DND-41 (cell line): ENCODE results near the gene PTPRD.

Experiments used
- ATAC-seq: fragments of 200-7000 bp; cut with Tn5 transposase; 3 replicates; pipeline ENCODE4 v1.9.1; 2021; ENCODE audit warnings: low read depth; ENCODE audit not compliant: insufficient read depth
- DNase-seq: peaks from one replicate; pipeline ENCODE4 v3.0.0-alpha.2; 2020
- H2AFZ ChIP-seq: 2 replicates; pipeline ENCODE4 v1.6.0; 2012; ENCODE audit warnings: low read depth, low read length
- H3K27ac ChIP-seq: 2 replicates; pipeline ENCODE4 v1.5.1; 2012; ENCODE audit warnings: low read length, inconsistent platforms
- H3K27me3 ChIP-seq: fragments of 200-600 bp; sonication (generic); 2 replicates; pipeline ENCODE4 v1.6.0; 2012; ENCODE audit warnings: low read length, mild to moderate bottlenecking, inconsistent platforms; ENCODE audit not compliant: insufficient read depth, poor library complexity
- H3K36me3 ChIP-seq: 2 replicates; pipeline ENCODE4 v1.5.1; 2012; ENCODE audit warnings: low read length, inconsistent platforms; ENCODE audit not compliant: insufficient read depth
- H3K4me1 ChIP-seq: 2 replicates; pipeline ENCODE4 v1.5.1; 2012; ENCODE audit warnings: mild to moderate bottlenecking, low read length; ENCODE audit not compliant: insufficient read depth
- H3K4me2 ChIP-seq: 2 replicates; pipeline ENCODE4 v1.6.0; 2012; ENCODE audit warnings: mild to moderate bottlenecking, moderate library complexity, low read length, inconsistent platforms; ENCODE audit not compliant: insufficient read depth
- H3K4me3 ChIP-seq, 2 experiments: fragments of 200-600 bp in 1 of 2; shearing (Covaris generic) in 1 of 2; 2 replicates each; pipeline ENCODE4 v1.5.1; 2012 to 2016; ENCODE audit warnings: inconsistent platforms in 2 of 2, low read length in 2 of 2, mild to moderate bottlenecking in 2 of 2, low read depth in 1 of 2, moderate library complexity in 1 of 2
- H3K79me2 ChIP-seq: 2 replicates; pipeline ENCODE4 v1.6.0; 2012; ENCODE audit warnings: low read length, inconsistent platforms; ENCODE audit not compliant: insufficient read depth
- H3K9ac ChIP-seq: 2 replicates; pipeline ENCODE4 v1.6.0; 2012; ENCODE audit warnings: low read depth, mild to moderate bottlenecking, inconsistent platforms, low read length, moderate library complexity
- H3K9me3 ChIP-seq: 2 replicates; pipeline ENCODE4 v1.5.1; 2012; ENCODE audit warnings: low read length, moderate library complexity, mild to moderate bottlenecking, inconsistent platforms; ENCODE audit not compliant: insufficient read depth, severe bottlenecking
- H4K20me1 ChIP-seq: 2 replicates; pipeline ENCODE4 v1.6.0; 2012; ENCODE audit warnings: low read length; ENCODE audit not compliant: insufficient read depth
- CTCF ChIP-seq: IDR thresholded peaks from 2 replicates; pipeline ENCODE4 v1.5.1; 2012; ENCODE audit warnings: borderline replicate concordance, low read length, moderate library complexity, mild to moderate bottlenecking; ENCODE audit not compliant: poor library complexity, severe bottlenecking; ENCODE audit errors: extremely low read depth
- EZH2 ChIP-seq: IDR thresholded peaks from 3 replicates; pipeline ENCODE4 v1.6.1; 2012; ENCODE audit warnings: borderline replicate concordance, low read depth, mild to moderate bottlenecking, moderate library complexity, low read length, inconsistent platforms; ENCODE audit not compliant: severe bottlenecking

The PTPRD gene

GRCh38 chr9:8718121-8718725 lies 1894.6 kb downstream of the PTPRD start:
- H3K36me3 ChIP-seq: no peaks in the 10 kb centered on the region
- no peak for TF ChIP-seq CTCF
- no peak for TF ChIP-seq EZH2
- H3K4me2 ChIP-seq: no peak overlapping the region
- H3K27ac ChIP-seq: no peak overlapping the region
- H3K9ac ChIP-seq: no peak overlapping the region
- H3K4me1 ChIP-seq: peaks cover 24% of the 10 kb centered on the region
- H2AFZ ChIP-seq: no peak overlapping the region
- no peaks in the 10 kb centered on the region for H3K79me2 ChIP-seq
- no peak overlapping the region for H3K4me3 ChIP-seq
- no peak for ATAC-seq
- DNase-seq: no peak
- H3K9me3 ChIP-seq: no peaks in the 10 kb centered on the region
- no peaks in the 10 kb centered on the region for H3K27me3 ChIP-seq
- no peaks in the 10 kb centered on the region; the same call in 1 of the 2 replicates for H4K20me1 ChIP-seq

- ATAC-seq (no peak), DNase-seq (no peak)
- Histone ChIP-seq H4K20me1 (no peaks in the 10 kb centered on the region; the same call in 1 of the 2 replicates), H3K9ac (no peak overlapping the region), H3K36me3 (no peaks in the 10 kb centered on the region), H3K79me2 (no peaks in the 10 kb centered on the region), H3K27me3 (no peaks in the 10 kb centered on the region), H3K27ac (no peak overlapping the region), H3K4me1 (peaks cover 24% of the 10 kb centered on the region), H3K4me3 (no peak overlapping the region), H3K4me2 (no peak overlapping the region), H3K9me3 (no peaks in the 10 kb centered on the region), H2AFZ (no peak overlapping the region)
- TF ChIP-seq EZH2: no peak
- TF ChIP-seq CTCF: no peak
Measured at GRCh38 chr9:8717146-8717545, 1895.7 kb downstream of the PTPRD start.

- H3K4me2 ChIP-seq: no peak overlapping the region
- H3K36me3 ChIP-seq: no peaks in the 10 kb centered on the region
- no peak overlapping the region for H3K27ac ChIP-seq
- H2AFZ ChIP-seq: no peak overlapping the region
- no peaks in the 10 kb centered on the region for H3K9me3 ChIP-seq
- no peaks in the 10 kb centered on the region for H3K27me3 ChIP-seq
- no peak overlapping the region for H3K4me3 ChIP-seq
- no peak overlapping the region for H3K9ac ChIP-seq
- DNase-seq (no peak), ATAC-seq (no peak)
- H4K20me1 ChIP-seq: no peaks in the 10 kb centered on the region; the same call in 1 of the 2 replicates
- no peak for TF ChIP-seq CTCF
- no peak for TF ChIP-seq EZH2
- no peaks in the 10 kb centered on the region for H3K79me2 ChIP-seq
- peaks cover 16% of the 10 kb centered on the region for H3K4me1 ChIP-seq
Measured at GRCh38 chr9:8715788-8716187, 1897.0 kb downstream of the PTPRD start.

- Histone ChIP-seq H3K9ac (no peak overlapping the region), H3K4me3 (no peak overlapping the region), H2AFZ (no peak overlapping the region), H3K79me2 (no peaks in the 10 kb centered on the region), H3K4me1 (no peaks in the 10 kb centered on the region), H3K9me3 (no peaks in the 10 kb centered on the region), H3K27ac (no peak overlapping the region), H3K36me3 (no peaks in the 10 kb centered on the region), H3K4me2 (no peak overlapping the region), H3K27me3 (no peaks in the 10 kb centered on the region), H4K20me1 (no peaks in the 10 kb centered on the region)
- TF ChIP-seq EZH2 (no peak), CTCF (no peak)
- no peak for ATAC-seq
- DNase-seq: no peak
Measured at GRCh38 chr9:8713811-8714165, 1899.0 kb downstream of the PTPRD start.
